Endothelial cell of umbilical vein (primary cell): ENCODE measurements around the gene PRAMEF10. TPM values are rescaled to one million over a fixed set of nuclear protein-coding genes. Genes with fewer than 3 reads are reported as not detected.
"Not testable (repeated sequence)": the region's sequence is repeated elsewhere in the genome, so short reads cannot be mapped to it uniquely, and the experiment has no call there.

Source experiments
- Bru-seq: library from RNA; stranded (reverse); fragments of 400-500 nt; gene quantifications from one replicate; lab custom pipeline; 2021; lab: Mats Ljungman, UMichigan
- BruChase-seq, 2 experiments: library from RNA; stranded (reverse); fragments of 400-500 nt; gene quantifications; one replicate each; lab custom pipeline; 2021; lab: Mats Ljungman, UMichigan
- BruUV-seq: library from RNA; stranded (reverse); fragments of 400-500 nt; replicated peaks from 2 replicates; lab custom pipeline; 2021; lab: Mats Ljungman, UMichigan
- CTCF ChIA-PET: fragments of 300-600, 350-600 bp; sonication (Branson Sonifier 250); formaldehyde crosslinking; loops from one replicate; lab custom pipeline; 2021; ENCODE audit warnings: antibody characterized with exemption, inconsistent platforms; lab: Charles Lee
- POLR2A ChIA-PET: fragments of 300-600, 350-600 bp; sonication (Branson Sonifier 250); formaldehyde crosslinking; loops from one replicate; lab custom pipeline; 2021; ENCODE audit warnings: antibody characterized with exemption, inconsistent platforms; lab: Charles Lee
- DNase-seq: peaks from one replicate; pipeline ENCODE4 v3.0.0-alpha.2; 2011; ENCODE audit warnings: low read depth, low spot score
- FAIRE-seq: peaks from 2 replicates; lab custom pipeline; 2011; peaks lifted over from hg19 to GRCh38; lab: Jason Lieb, UNC
- H2AFZ ChIP-seq: 2 replicates; pipeline ENCODE4 v1.6.0; 2012; ENCODE audit warnings: low read depth, low read length, control low read depth, inconsistent platforms
- H3K27ac ChIP-seq: 2 replicates; pipeline ENCODE4 v1.5.1; 2011; ENCODE audit warnings: low read depth, mild to moderate bottlenecking, control low read depth, low read length, moderate library complexity; ENCODE audit not compliant: insufficient read depth
- H3K27me3 ChIP-seq, 2 experiments: 2 replicates each; pipeline versions ENCODE4 v1.6.0 to v1.6.1; 2011; ENCODE audit warnings: low read length in 2 of 2, mixed read lengths in 1 of 2; ENCODE audit not compliant: control insufficient read depth in 2 of 2, insufficient read depth in 2 of 2
- H3K36me3 ChIP-seq, 2 experiments: 2 replicates in 1 of 2; 3 replicates in 1 of 2; pipeline ENCODE4 v1.5.1; 2011; ENCODE audit warnings: low read length in 2 of 2, mild to moderate bottlenecking in 1 of 2, moderate library complexity in 1 of 2; ENCODE audit not compliant: control insufficient read depth in 2 of 2, insufficient read depth in 2 of 2; ENCODE audit errors: extremely low read depth in 1 of 2
- H3K4me1 ChIP-seq: 3 replicates; pipeline ENCODE4 v1.5.1; 2011; ENCODE audit warnings: mild to moderate bottlenecking, low read length; ENCODE audit not compliant: control insufficient read depth, insufficient read depth; ENCODE audit errors: extremely low read depth
- H3K4me2 ChIP-seq: 2 replicates; pipeline ENCODE4 v1.6.1; 2011; ENCODE audit warnings: low read length, control low read depth, mixed read lengths; ENCODE audit not compliant: insufficient read depth
- H3K4me3 ChIP-seq, 3 experiments: fragments of 200-600 bp in 1 of 3; sonication (generic), shearing (Covaris generic) in 1 of 3; replicated peaks in 1 of 3; 2 replicates each; pipeline ENCODE4 v1.5.1; 2011 to 2016; ENCODE audit warnings: control low read depth in 3 of 3, low read length in 3 of 3, mild to moderate bottlenecking in 2 of 3, inconsistent platforms in 1 of 3, low read depth in 1 of 3, moderate library complexity in 1 of 3; ENCODE audit not compliant: insufficient read depth in 1 of 3
- H3K79me2 ChIP-seq: 2 replicates; pipeline ENCODE4 v1.6.0; 2012; ENCODE audit warnings: low read length, inconsistent platforms; ENCODE audit not compliant: control insufficient read depth, insufficient read depth
- H3K9ac ChIP-seq: replicated peaks from 2 replicates; pipeline ENCODE3; 2011; ENCODE audit warnings: low read length, control low read depth; ENCODE audit not compliant: insufficient read depth; ENCODE audit errors: extremely low read depth
- H3K9me1 ChIP-seq: replicated peaks from 3 replicates; pipeline ENCODE4 v1.6.0; 2011; ENCODE audit warnings: mild to moderate bottlenecking, low read length; ENCODE audit not compliant: control insufficient read depth, insufficient read depth; ENCODE audit errors: extremely low read depth
- H3K9me3 ChIP-seq: replicated peaks from 2 replicates; pipeline ENCODE4 v1.5.1; 2012; ENCODE audit warnings: low read length, inconsistent platforms; ENCODE audit not compliant: control insufficient read depth, insufficient read depth
- H4K20me1 ChIP-seq: replicated peaks from 2 replicates; pipeline ENCODE3; 2011; ENCODE audit warnings: mild to moderate bottlenecking, low read length; ENCODE audit not compliant: control insufficient read depth, insufficient read depth; ENCODE audit errors: extremely low read depth
- dilution Hi-C: fragments of 300-500 bp; cut with MboI; formaldehyde crosslinking; loops from one replicate; pipeline ENCODE4 v1.15.0; 2019; ENCODE audit warnings: low sequenced_read_pairs; ENCODE audit not compliant: extremely low pct_ligation_motif_present
- intact Hi-C: fragments of 100-400 bp; cut with micrococcal nuclease; formaldehyde crosslinking; loops from one replicate; pipeline ENCODE4 v1.10.0; 2022
- long read RNA-seq: library from polyadenylated mRNA; stranded (forward); transcript quantifications from one replicate; pipeline ENCODE4 v2.0.0, GENCODE V29; 2021
- polyA minus RNA-seq, 3 experiments: library from RNA; depleted of rRNA, polyadenylated mRNA; stranded (reverse); fragments of >200 nt; gene quantifications; 1 replicate in 1 of 3; 2 replicates in 2 of 3; pipeline ENCODE4 v1.2.3, GENCODE V29; 2011
- polyA plus RNA-seq, 4 experiments: library from polyadenylated mRNA; depleted of rRNA in 3 of 4; stranded (reverse) in 3 of 4; unstranded in 1 of 4; fragments of >200 nt; gene quantifications; 2 replicates each; pipeline versions ENCODE4 v1.2.1 to v1.2.3, GENCODE V29; 2011 to 2012; ENCODE audit warnings: missing spikeins in 1 of 4
- total RNA-seq: library from RNA; stranded (reverse); gene quantifications from 2 replicates; pipeline ENCODE4 v1.2.3, GENCODE V29; 2021

The PRAMEF10 gene, protein sequence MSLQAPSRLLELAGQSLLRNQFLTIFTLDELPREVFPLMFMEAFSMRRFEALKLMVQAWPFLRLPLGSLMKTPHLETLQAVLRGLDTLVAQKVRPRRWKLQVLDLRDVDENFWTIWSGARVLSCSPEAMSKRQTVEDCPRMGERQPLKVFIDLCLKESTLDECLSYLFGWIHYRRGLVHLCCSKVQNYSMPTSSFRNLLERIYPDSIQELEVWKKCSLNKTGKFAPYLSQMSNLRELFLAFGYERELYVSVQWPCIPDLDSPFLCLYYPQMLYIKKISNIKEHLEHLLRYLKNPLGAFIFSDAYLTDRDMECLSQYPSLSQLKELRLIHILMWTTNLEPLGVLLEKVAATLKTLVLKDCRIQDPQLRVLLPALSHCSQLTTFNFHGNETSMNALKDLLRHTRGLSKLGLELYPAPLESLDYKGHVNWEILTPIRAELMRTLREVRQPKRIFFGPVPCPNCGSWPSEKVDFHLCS
- total RNA-seq (not detected in 2 replicates), polyA plus RNA-seq (not detected in 2 replicates), polyA minus RNA-seq (not detected in 2 replicates), Bru-seq, nascent RNA (not detected), BruChase-seq, experiment 1, labeled RNA remaining after a 6-hour chase (not detected), BruChase-seq, experiment 2, labeled RNA remaining after a 2-hour chase (not detected)
- polyA plus RNA-seq (2011; cell fraction: cytosol; rRNA removed): not detected in 2 replicates
- not detected in 2 replicates for polyA plus RNA-seq (2011; cell fraction: nucleus; rRNA removed)
- polyA plus RNA-seq (2012): not detected in 2 replicates
- polyA minus RNA-seq (2011; cell fraction: cytosol; rRNA and poly(A)+ RNA removed): not detected
- not detected in 2 replicates for polyA minus RNA-seq (2011; cell fraction: nucleus; rRNA and poly(A)+ RNA removed)
- long read RNA-seq: 0 reads

DNA sequence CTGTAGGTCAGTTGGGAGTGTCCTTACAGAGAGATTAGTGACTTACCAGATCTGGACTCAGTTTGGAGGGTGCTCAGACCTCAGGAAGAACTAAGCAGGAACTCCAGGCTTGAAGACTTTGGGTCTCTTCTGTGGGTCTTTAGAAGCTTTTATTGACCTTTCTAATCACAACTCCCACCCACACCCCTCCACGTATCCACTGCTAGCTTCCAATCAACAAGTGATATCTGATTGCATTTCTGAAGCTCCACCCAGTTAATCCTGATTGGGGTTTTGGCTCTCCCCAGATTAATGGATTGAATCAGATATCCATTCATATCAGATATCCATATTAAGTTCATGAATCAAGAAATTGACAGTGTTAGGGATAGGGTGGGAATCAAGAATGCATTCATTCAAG is at the start of gene PRAMEF10:
Gene PRAMEF10 (minus strand): TSS at position 101 of the 400 bp plus-strand sequence. CDS start 2,423 bp downstream, outside the sequence.
- intact Hi-C loops, H3K4me2 ChIP-seq, CTCF ChIA-PET, H2AFZ ChIP-seq, H3K4me3 ChIP-seq, H3K27me3 ChIP-seq, H3K36me3 ChIP-seq, H3K27ac ChIP-seq, DNase-seq, BruUV-seq, H3K4me1 ChIP-seq, H4K20me1 ChIP-seq, H3K79me2 ChIP-seq, H3K9me3 ChIP-seq, dilution Hi-C loops, FAIRE-seq, H3K9me1 ChIP-seq, H3K9ac ChIP-seq, POLR2A ChIA-PET: not testable (repeated sequence)

DNA sequence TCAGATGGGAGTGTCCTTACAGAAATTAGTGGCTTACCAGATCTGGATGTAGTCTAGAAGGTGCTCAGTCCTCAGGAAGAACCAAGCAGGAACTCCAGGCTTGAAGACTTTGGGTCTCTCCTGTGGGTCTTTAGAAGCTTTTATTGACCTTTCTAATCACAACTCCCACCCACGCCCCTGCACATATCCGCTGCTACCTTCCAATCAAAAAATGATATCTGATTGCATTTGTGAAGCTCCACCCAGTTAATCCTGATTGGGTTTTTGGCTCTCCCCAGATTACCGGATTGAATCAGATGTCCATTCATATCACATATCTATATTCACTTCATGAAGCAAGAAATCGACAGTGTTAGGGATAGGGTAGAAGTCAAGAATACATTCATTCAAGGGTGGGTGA is 49.4 kb upstream of the PRAMEF10 start, which contains the start of gene PRAMEF6:
Gene PRAMEF6 (minus strand): TSS at position 101 of the 400 bp plus-strand sequence. CDS start 5,062 bp downstream, outside the sequence.
- intact Hi-C loops, H3K27ac ChIP-seq, DNase-seq, POLR2A ChIA-PET, H3K79me2 ChIP-seq, H3K9ac ChIP-seq, BruUV-seq, dilution Hi-C loops, FAIRE-seq, H3K27me3 ChIP-seq, H2AFZ ChIP-seq, H3K9me3 ChIP-seq, H3K36me3 ChIP-seq, H3K4me1 ChIP-seq, H3K9me1 ChIP-seq, H4K20me1 ChIP-seq, H3K4me2 ChIP-seq, CTCF ChIA-PET, H3K4me3 ChIP-seq: not testable (repeated sequence)

DNA sequence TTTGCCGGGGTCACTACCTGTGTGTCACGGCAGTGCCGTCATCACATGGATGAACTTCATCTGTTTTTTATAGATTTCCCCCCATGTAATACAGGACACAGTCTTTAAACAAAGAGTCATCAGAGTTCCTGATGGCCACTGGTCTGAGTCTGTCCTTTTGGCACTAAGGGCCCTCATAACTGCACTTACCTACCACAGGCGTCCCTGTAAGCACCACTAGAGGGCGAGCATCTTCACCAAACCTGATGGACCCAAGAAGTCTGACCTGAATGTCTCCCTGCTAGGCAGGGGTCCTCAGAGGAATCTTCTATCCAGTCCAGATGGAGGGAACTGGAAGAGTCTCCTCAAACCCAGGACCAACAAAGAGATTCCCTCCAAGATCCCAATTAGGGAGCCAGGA is 26.3 kb upstream of the PRAMEF10 start:
- H3K9me3 ChIP-seq, intact Hi-C loops, H4K20me1 ChIP-seq, POLR2A ChIA-PET, H3K9ac ChIP-seq, H3K27me3 ChIP-seq, H3K9me1 ChIP-seq, H2AFZ ChIP-seq, H3K4me2 ChIP-seq, BruUV-seq, CTCF ChIA-PET, H3K4me1 ChIP-seq, dilution Hi-C loops, H3K36me3 ChIP-seq, H3K79me2 ChIP-seq, DNase-seq, H3K4me3 ChIP-seq, H3K27ac ChIP-seq, FAIRE-seq: not testable (repeated sequence)
